GM21737 (cell line): ENCODE measurements around the gene PRCP.
A peak's percentile ranks its signal among the peaks of the same experiment; 100 is the strongest.
"Not testable (repeated sequence)": the region's sequence is repeated elsewhere in the genome, so short reads cannot be mapped to it uniquely, and the experiment has no call there.

Source experiments
- ATAC-seq: cut with Tn5 transposase; IDR thresholded peaks from one replicate; pipeline ENCODE4 v1.9.1; 2021; ENCODE audit warnings: mild to moderate bottlenecking, moderate library complexity; ENCODE audit not compliant: unreplicated experiment

Gene PRCP

DNA sequence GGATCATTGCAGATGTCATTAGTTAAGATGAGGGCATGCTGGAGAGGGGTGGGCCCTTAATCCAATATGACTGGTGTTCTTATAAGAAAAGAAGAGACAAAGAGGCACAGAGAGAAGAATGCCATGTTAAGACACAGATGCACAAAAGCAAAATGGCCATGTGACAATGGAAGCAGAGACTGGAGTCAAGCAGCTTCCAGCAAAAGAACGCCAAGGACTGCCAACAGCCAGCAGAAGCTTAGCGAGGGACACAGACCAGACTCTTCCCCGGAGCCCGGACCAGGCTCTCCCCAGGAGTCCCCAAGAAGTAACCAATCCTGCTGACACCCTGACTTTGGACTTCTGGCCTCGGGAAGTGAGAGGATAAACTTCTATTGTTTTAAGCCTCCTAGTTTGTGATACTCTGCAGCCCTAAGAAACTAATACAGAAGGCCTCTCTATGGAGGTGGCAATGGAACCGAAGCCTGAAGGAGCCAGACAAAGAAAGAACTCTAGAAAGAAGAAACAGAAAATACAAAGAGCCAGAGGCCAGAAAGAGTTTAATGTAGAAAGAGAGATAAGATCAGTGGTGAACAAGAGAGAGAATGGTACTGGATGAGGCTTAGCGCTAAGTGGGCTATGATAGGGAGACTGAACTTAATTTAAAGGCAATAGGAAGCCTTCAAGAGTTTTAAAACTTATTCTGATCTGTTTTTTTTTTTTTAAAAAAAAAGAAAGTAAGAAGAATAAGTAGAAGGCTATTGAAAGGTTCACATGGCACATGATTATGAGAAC, 27.7 kb downstream of the PRCP start:
- ATAC-seq, result no peak

DNA sequence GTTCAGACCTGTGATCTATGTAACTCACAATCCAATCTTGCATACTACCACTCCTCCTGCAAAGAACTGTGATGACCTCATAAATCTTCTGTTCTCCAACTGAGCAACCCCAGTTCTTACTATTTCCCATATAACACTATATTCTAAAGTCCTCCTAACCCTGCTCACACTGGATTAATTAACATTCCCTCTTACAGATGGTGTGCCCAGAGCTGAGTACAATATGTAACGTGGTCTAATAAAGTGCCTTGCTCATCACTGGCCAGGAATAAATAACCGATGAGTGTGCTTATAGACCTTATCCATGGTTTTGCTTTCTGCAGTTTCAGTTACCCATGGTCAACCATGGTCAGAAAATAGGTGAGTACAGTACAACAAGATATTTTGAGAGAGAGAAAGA, 28.6 kb downstream of the PRCP start:
- ATAC-seq, result no peak

DNA sequence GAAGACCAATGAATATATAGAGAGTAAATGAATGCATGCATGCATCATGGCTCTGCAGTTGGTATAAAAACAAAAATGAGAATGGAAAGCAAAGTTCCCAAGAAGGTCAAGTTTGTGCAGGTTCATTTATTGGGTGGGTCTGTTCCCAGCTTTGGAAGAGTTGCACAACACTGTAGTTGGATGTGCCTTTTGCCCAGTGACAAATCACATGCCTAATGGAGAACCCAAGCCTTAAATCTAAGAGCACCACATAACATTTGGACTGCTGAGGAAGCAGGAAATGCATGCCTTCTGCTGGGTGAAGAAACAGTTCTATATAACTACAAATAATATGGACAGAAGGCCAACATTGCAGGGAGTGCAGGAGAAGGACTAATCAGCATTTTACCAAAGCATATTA, 30.6 kb downstream of the PRCP start:
- no peak for ATAC-seq

DNA sequence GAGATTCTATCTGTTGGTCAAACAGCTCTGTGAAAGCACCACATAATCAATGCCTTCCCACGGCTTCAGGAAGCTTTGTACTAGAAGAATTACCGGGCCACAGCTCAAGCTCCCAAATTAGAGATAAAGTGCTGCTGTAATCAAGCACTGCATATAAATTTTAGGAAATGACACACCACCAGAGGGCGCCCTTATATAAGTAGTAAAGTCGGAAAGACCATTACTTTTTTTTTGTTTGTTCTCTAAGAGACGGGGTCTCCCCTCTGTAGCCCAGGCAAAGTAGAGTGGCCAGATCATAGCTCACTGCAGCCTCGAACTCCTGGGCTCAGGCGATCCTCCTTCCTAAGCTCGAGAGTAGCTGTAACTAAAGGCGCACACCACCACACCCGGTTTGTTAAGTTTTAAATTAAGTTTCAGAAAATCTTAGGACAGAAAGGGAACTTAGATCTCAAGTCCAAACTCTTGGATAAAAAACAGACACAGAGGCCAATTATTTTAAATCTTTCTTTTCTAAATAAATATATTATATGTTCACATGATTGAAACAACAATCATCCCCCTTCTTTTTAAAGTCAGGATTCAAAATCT, 32.6 kb downstream of the PRCP start:
- peak; percentile 45 for ATAC-seq

DNA sequence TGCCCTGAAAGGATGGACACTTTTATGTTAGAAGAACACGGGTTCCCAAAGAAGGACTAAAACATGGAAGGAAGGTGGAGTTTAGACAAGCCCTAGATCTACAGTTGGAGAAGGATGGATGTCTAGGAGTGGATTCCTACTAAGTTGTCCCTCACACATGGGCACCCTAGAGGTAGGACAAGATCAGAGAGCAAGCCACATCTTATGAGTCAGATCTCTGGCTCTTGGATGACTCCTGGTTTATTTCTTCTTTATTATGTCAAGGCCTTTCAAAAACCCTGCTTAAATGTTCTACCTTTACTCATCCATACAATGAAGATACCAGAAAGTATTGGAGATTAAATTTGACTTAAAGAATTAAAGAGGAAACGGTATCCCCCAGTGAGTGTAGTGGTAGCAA, 34.4 kb downstream of the PRCP start:
- no peak for ATAC-seq

DNA sequence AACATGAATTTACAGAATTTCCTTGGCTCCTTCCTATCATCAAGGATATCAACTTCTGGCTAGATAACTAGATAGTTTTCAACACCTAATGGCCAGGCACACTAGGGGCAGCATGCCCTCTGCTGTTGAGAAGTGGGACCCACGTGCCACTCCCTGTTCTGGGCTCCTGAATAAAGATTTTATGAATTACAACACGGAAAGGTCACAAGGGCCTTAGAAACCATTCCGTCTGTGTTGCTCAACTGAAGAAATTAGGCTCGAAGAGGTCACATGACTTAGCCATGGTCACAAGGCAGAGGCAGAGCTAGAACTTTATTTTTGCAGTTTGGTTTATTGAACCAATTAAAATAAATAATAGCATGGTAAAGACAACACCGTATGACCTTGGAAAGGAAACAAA, 36.0 kb downstream of the PRCP start:
- ATAC-seq, result no peak

DNA sequence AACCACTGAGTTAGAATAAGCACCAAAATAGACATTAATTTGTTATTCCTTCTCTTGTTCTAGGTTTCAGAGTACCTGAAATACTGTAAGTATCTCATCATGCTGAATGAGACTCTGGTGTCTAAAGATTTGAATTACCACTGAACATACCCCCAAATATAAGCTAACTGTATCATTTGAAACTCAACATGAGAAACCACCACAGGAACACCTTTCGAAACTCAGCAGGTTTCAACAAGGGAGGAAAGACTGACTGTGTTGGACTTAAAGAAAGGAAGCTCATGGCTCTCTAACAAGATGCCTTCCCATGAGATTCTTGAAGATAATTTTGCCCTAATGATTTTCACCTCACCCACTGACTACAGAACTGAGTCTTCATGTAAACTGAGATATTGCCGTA, 37.0 kb downstream of the PRCP start:
- no peak for ATAC-seq

DNA sequence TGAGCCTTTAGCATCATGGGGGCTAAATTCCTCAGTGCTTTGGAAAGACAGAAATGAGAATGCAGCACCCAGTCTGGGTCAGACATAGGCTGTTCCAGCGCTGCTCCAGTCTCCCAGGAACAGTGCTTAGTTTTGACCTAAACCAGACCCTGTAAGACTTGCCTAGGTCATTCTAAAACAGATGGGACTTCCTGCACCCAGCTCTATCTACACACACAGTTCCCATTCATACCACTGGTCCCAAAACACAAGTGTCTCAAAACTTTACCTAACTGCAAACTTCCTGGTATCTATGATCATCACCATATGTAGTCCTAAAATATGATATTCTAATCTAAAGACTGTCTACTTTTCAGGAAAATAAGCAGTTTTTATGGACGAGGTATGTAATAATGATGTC, 37.9 kb downstream of the PRCP start:
- no peak for ATAC-seq

DNA sequence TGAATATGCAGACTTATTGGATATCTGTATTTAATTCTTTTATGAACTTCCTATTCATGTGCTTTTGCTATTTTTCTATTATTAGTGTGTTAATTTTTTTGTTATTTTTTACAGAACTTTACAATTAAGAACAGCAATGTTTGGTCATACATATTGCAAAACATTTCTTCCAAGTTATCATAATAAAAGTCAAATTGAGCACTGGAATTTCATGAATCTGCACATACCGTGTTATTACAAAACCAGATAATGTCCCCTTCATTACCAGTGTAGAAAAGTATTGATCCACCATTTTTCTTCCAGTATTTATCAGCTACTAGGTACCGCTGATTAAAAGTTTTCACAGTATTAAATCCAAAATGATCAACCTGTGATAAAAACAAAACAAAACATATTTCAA, 40.5 kb downstream of the PRCP start:
- no peak for ATAC-seq

DNA sequence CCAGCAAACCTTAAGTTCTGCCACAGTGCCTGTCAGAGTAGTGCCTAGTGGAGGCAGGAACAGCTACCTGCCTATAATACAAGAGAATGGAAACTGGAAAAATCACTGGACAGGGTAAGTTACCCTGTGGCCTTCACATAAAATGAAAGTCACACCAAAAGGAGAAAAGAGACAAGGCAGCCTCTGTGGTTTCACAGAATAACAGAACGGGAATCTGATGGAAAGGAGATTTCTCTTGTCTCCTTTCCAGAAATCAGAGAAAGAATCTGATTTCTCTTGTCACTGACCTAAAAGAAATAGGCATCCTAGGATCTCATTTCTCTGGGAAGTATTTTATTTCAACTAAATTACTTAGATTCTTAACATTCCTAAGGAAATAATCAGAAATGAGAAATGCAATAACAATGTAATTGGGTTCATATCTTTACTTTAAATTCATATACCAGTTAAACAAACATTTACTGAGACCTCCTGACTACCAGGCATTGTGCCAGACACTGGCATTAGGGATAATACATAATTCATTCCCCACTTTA, 41.6 kb downstream of the PRCP start:
- ATAC-seq, result no peak

DNA sequence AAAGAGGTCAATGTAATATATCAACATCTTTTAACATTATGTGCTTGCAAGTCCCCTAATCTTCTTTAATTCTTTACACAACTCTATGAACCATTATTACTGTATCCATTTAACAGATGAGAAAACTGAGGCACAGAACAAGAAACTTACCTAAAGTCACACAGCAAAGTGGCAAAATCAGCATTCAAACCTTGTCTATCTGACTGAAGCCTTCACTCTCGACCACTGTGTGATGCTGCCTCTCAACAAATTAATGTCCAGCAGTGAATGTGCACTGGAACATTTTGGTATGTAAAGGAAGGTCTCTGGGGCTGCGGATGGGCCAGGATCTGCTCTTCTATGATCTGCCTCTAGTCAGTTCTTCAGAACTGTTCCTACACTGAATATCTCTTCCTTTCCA, 42.1 kb downstream of the PRCP start:
- ATAC-seq, result no peak

DNA sequence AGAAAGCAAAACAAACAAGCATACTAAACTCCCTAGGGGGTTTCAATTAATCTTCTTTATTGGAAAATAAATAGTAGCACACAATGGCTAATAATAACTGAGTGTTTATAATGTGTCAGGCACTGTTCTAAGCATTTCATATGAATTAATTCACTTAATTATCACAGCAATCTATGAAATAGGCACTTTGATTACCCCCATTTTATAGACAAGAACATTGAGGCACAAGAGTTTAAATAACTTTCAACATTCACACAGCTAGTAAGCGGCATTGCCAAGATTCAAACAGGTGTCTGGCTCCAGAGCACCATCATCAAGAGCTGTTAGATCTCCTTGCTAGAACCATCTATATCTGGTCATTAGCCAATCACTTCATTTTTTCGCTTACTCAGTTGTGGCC, 43.1 kb downstream of the PRCP start:
- ATAC-seq, result no peak

DNA sequence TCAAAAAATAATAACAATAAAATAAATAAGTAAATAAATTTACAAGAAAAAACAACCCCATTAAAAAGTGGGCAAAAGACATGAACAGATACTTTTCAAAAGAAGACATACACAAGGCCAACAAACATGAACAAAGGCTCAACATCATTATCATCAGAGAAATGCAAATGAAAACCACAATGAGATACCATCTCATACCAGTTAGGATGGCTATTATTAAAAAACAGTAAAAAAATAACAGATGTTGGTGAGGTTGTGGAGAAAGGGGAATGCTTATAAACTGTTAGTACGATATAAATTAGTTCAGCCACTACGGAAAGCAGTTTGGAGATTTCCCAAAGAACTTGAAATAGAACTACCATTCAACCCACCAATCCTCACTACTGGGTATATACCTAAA, 44.6 kb downstream of the PRCP start:
- no peak for ATAC-seq

DNA sequence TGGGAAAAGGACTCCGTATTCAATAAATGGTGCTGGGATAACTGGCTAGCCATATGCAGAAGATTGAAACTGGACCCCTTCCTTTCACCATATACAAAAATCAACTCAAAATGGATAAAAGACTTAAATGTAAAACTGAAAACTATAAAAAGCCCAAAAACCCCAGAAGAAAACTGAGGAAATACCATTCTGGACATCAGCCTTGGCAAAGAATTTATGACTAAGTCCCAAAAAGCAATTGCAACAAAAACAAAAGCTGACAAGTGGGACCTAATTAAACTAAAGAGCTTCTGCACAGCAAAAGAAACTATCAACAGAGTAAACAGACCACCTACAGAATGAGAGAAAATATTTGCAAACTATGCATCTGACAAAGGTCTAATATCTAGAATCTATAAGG, 45.3 kb downstream of the PRCP start:
- not testable (repeated sequence) for ATAC-seq

DNA sequence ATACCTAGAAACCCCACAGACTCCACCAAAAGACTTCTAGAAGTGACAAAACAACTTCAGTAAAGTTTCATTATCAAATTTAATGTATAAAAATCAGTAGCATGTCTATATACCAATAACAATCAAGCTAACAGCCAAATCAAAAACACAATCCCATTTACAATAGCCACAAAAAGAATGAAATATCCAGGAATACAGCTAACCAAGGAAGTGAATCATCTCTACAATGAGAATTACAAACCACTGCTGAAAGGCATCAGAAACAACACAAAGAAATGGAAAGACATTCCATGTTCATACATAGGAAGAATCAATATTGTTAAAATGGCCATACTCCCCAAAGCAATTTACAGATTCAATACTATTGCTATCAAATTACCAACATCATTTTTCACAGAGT, 46.0 kb downstream of the PRCP start:
- no peak for ATAC-seq

DNA sequence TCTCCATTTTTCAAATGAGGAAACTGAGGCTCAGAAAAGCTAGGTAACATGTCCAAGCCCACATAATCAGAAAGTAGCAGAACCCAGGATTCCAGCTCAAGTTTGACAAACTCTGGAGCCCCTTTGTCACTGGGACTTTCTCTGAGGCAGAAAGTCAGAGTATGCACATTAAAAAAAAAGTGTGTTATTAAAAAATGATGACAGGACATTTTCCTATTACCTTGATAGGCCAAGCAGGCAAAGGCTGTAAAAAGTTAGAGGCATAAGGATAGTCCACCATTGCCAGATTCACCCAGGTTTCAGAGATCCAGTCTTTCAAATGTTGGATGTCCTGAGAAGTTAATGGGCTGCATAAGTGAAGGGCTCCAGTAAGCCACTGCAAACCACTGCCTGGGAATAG, 51.4 kb downstream of the PRCP start:
- ATAC-seq, result no peak

DNA sequence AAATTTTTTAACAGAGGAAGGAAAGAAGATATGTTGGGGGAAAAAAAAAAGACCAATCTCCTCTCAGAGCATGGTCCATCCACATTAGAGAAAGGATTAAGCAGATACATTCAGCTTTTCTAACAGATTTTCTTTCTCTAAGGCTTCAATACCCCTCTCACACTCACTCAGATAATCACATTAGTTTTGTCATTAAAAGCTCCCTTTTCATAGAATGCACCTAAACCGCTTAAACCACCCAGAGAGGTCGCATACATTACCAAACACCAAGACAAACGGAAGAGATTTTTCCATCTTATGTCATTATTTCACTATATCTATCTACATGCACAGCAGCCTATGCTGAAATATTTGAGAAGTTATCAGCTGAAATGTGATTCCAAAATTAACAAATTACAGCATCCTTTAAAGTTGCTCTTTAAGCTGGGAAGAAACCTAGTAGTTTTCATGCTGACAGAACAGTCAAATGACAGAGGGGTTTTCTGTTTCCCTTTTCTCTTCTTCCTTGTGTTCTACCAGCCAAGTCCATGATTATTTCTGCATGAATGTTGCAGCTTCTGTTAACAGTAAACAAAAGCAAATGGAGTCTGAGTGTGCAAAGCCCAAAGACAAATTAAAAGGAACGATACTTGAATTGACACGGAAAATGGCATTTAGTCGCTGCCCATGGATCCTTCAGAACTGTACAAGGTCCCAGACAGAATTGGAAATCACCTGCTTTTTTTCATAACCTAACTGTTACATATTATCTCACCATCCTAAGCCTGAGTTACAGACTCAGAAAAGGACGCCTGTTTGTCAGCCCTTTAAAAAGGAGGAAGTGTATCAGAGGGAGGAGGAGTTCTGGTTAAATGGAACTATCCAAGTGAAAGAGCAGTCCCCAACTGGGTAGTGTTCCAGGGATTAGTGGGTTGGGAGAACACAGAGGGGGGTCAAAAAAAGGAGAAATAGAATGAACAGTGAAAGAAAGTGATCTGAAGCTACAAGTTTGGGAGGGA, 54.6 kb downstream of the PRCP start:
- no peak for ATAC-seq

DNA sequence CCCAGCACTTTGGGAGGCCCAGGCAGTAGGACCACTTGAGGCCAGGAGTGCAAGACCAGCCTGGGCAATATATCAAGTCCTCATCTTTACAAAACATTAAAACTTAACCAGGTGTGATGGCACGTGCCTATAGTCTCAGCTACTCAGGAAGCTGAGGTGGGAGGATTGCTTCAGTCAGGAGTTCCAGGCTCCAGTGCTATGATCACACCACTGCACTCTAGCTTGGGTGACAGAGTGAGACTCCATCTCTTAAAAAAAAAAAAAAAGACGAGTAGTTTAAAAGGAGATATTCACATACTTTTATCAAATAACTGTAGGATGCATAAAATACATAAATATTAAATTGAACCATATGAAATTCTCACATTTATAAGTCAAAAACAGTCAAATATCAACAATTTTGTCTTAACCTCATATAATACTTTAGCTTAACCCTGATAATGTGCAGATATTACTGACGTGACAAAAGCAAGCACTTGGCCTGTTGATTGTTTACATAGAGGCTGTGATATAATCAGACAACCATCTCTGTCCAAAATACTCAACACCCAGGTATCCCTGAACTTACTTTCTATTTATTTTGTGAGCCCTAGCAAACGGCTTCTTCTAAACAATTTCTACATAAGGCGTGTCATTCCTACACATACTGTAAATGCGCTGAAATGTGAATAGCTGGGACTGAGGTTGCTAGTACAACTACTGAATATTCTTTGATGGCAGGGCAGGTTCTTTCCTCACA, 57.0 kb downstream of the PRCP start:
- ATAC-seq, result no peak

DNA sequence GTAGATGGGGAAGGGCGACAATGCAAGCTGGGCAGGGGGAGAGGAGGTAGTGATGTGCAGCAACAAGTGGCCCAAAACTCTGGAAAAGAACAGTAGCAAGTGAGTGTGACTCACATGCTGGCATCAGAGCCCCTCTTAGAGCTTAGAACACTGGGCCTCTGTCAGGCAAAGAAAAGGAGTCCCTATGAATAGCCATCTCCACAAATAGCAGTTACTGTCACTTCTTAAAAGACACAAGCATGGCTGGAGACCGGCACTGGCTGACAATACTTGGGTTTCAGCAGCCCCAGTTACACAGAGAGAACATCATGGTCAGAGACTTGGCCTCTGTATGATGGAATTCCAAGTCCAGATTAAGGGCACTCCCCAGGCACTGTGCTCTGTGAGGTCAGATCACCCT, 58.2 kb downstream of the PRCP start:
- no peak for ATAC-seq

DNA sequence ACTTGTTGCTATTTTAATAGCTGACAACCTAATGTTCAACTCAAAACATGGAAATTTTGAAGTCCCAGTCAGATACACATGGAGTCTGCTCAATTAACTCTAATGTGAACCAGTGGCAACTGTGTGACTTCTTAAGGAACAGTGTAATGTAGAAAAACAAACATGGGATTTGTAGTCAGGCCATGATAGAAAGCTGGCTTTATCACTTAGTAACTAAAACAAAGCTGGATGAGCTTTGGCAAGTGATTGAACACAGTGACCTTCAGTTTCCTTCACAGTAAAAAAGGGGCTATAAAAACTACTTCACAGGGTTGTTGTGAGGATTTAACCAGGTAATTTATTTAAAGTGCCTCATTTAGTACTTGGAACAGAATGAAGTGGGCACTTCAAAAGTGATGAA, 62.6 kb downstream of the PRCP start:
- no peak for ATAC-seq

DNA sequence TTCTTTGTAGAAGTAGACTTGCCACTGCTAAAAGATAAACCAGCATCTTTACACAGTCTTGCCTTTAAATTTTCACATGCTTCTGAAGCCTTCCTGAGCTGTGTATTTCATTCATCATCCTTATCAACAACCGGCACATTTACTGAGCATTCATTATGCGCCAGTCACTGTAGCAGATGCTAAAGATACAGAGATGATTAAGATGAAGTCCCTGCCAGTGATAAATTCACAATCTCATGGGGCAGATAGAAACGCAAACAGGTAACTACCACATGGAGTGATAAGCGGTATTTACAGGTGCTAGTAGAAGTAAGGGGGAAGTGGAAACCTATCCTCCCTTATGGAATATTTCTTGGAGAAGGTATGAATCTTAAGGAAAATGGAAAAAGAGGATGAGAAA, 67.2 kb downstream of the PRCP start:
- ATAC-seq, result no peak
